Keratinocyte (primary cell): ENCODE data around the gene TMEM235. TPM values are rescaled to one million over a fixed set of nuclear protein-coding genes. Genes with fewer than 3 reads are reported as not detected.

Source experiments
- DNase-seq: peaks from one replicate; pipeline ENCODE4 v3.0.0-alpha.2; 2011; ENCODE audit warnings: low read depth, missing footprints, low spot score
- FAIRE-seq: peaks from 2 replicates; lab custom pipeline; 2011; peaks lifted over from hg19 to GRCh38; lab: Jason Lieb, UNC
- H2AFZ ChIP-seq: 2 replicates; pipeline ENCODE4 v1.6.0; 2012; ENCODE audit warnings: low read length, control low read depth, inconsistent platforms; ENCODE audit not compliant: control insufficient read depth
- H3K27ac ChIP-seq: 2 replicates; pipeline ENCODE4 v1.5.1; 2011; ENCODE audit warnings: low read length; ENCODE audit not compliant: control insufficient read depth, insufficient read depth
- H3K27me3 ChIP-seq: 3 replicates; pipeline ENCODE4 v1.6.0; 2011; ENCODE audit warnings: low read length; ENCODE audit not compliant: control insufficient read depth, insufficient read depth; ENCODE audit errors: extremely low read depth
- H3K36me3 ChIP-seq, 2 experiments: 2 replicates in 1 of 2; 3 replicates in 1 of 2; pipeline ENCODE4 v1.5.1; 2011; ENCODE audit warnings: low read length in 2 of 2, mild to moderate bottlenecking in 1 of 2; ENCODE audit not compliant: control insufficient read depth in 2 of 2, insufficient read depth in 2 of 2; ENCODE audit errors: extremely low read depth in 1 of 2
- H3K4me1 ChIP-seq: 3 replicates; pipeline ENCODE4 v1.5.1; 2011; ENCODE audit warnings: low read length; ENCODE audit not compliant: control insufficient read depth, insufficient read depth; ENCODE audit errors: extremely low read depth
- H3K4me2 ChIP-seq: 3 replicates; pipeline ENCODE4 v1.6.0; 2011; ENCODE audit warnings: low read depth, low read length; ENCODE audit not compliant: control insufficient read depth, insufficient read depth; ENCODE audit errors: extremely low read depth
- H3K4me3 ChIP-seq, 3 experiments: fragments of 200-600 bp in 1 of 3; sonication (generic) in 1 of 3; 2 replicates in 2 of 3; 3 replicates in 1 of 3; pipeline ENCODE4 v1.5.1; 2011 to 2016; ENCODE audit warnings: low read length in 3 of 3, mild to moderate bottlenecking in 3 of 3, control low read depth in 2 of 3, inconsistent platforms in 1 of 3, low read depth in 1 of 3, mixed read lengths in 1 of 3, mixed run types in 1 of 3, moderate library complexity in 1 of 3; ENCODE audit not compliant: control insufficient read depth in 2 of 3, insufficient read depth in 2 of 3; ENCODE audit errors: extremely low read depth in 1 of 3
- H3K79me2 ChIP-seq: 2 replicates; pipeline ENCODE4 v1.6.0; 2012; ENCODE audit warnings: low read length; ENCODE audit not compliant: control insufficient read depth, insufficient read depth
- H3K9ac ChIP-seq: 3 replicates; pipeline ENCODE4 v1.6.0; 2011; ENCODE audit warnings: low read length; ENCODE audit not compliant: control insufficient read depth, insufficient read depth; ENCODE audit errors: extremely low read depth
- H3K9me1 ChIP-seq: 3 replicates; pipeline ENCODE4 v1.6.0; 2011; ENCODE audit warnings: low read length; ENCODE audit not compliant: control insufficient read depth, insufficient read depth; ENCODE audit errors: extremely low read depth
- H3K9me3 ChIP-seq: 2 replicates; pipeline ENCODE4 v1.5.1; 2012; ENCODE audit warnings: low read depth, low read length; ENCODE audit not compliant: control insufficient read depth
- H4K20me1 ChIP-seq: 3 replicates; pipeline ENCODE4 v1.6.0; 2011; ENCODE audit warnings: low read length; ENCODE audit not compliant: control insufficient read depth, insufficient read depth; ENCODE audit errors: extremely low read depth
- CTCF ChIP-seq, 3 experiments: IDR thresholded peaks in 1 of 3; conservative IDR thresholded peaks in 1 of 3; optimal IDR thresholded peaks in 1 of 3; 2 replicates in 2 of 3; 3 replicates in 1 of 3; pipeline versions ENCODE3 to v1.5.1; 2011; ENCODE audit warnings: low read length in 3 of 3, mild to moderate bottlenecking in 3 of 3, moderate library complexity in 2 of 3, control low read depth in 1 of 3, inconsistent platforms in 1 of 3; ENCODE audit not compliant: insufficient read depth in 2 of 3; ENCODE audit errors: extremely low read depth in 1 of 3
- EZH2 ChIP-seq: IDR thresholded peaks from one replicate; pipeline ENCODE4 v1.6.1; 2012; ENCODE audit warnings: inconsistent platforms, mild to moderate bottlenecking, low read length, moderate library complexity
- dilution Hi-C: fragments of 300-500 bp; cut with MboI; formaldehyde crosslinking; loops from one replicate; pipeline ENCODE4 v1.7.0; 2020; ENCODE audit warnings: low sequenced_read_pairs; ENCODE audit not compliant: extremely low pct_ligation_motif_present
- polyA plus RNA-seq, 5 experiments: library from polyadenylated mRNA; depleted of rRNA in 3 of 5; stranded (reverse) in 3 of 5; stranded (forward) in 1 of 5; unstranded in 1 of 5; fragments of >200 nt; gene quantifications; 1 replicate in 1 of 5; 2 replicates in 3 of 5; 3 replicates in 1 of 5; pipeline versions ENCODE4 v1.2.1 to v1.2.3, GENCODE V29; 2011 to 2012; ENCODE audit warnings: missing spikeins in 2 of 5, low read depth in 1 of 5, low replicate concordance in 1 of 5

The TMEM235 gene
- polyA plus RNA-seq, 1 donor (not counting 4 experiments of a cell fraction or from before 2014, with no cell fraction given) = not detected

- Histone ChIP-seq H3K4me1 (peaks cover 13% of the 10 kb centered on the region), H3K36me3 (no peaks in the 10 kb centered on the region), H3K4me3 (no peak overlapping the region), H2AFZ (no peak overlapping the region), H3K4me2 (no peak overlapping the region), H3K79me2 (no peaks in the 10 kb centered on the region), H3K27ac (no peak overlapping the region), H4K20me1 (no peaks in the 10 kb centered on the region), H3K9ac (no peak overlapping the region), H3K9me1 (no peaks in the 10 kb centered on the region), H3K27me3 (peaks cover 26% of the 10 kb centered on the region), H3K9me3 (no peaks in the 10 kb centered on the region)
- FAIRE-seq (no peak), DNase-seq (no peak)
- dilution Hi-C loops = no loop called here
- TF ChIP-seq EZH2 (no peak), CTCF (optimal IDR thresholded peaks at IDR 0.05 in 1 of 3, IDR thresholded peaks at IDR 0.05 in 1 of 3, conservative IDR thresholded peaks at IDR 0.05 in 1 of 3; ENCODE audit: extremely low read depth in 1 of 3, insufficient read depth in 2 of 3, low read length in 3 of 3) (no peak)
Observed at GRCh38 chr17:78273813-78274212, 42.4 kb downstream of the TMEM235 start.

GRCh38 chr17:78275355-78275754 lies 43.9 kb downstream of the TMEM235 start:
- peaks cover 10% of the 10 kb centered on the region for H3K27me3 ChIP-seq
- dilution Hi-C loops = no loop called here
- no peaks in the 10 kb centered on the region for H4K20me1 ChIP-seq
- H3K79me2 ChIP-seq = no peaks in the 10 kb centered on the region
- H3K4me2 ChIP-seq = no peak overlapping the region
- H3K4me1 ChIP-seq = peaks cover 13% of the 10 kb centered on the region
- TF ChIP-seq EZH2 (no peak), CTCF (optimal IDR thresholded peaks at IDR 0.05 in 1 of 3, IDR thresholded peaks at IDR 0.05 in 1 of 3, conservative IDR thresholded peaks at IDR 0.05 in 1 of 3; ENCODE audit: extremely low read depth in 1 of 3, insufficient read depth in 2 of 3, low read length in 3 of 3) (no peak)
- H3K36me3 ChIP-seq = no peaks in the 10 kb centered on the region
- no peak overlapping the region for H3K4me3 ChIP-seq
- no peak overlapping the region for H3K27ac ChIP-seq
- no peaks in the 10 kb centered on the region for H3K9me3 ChIP-seq
- FAIRE-seq (no peak), DNase-seq (no peak)
- no peak overlapping the region for H3K9ac ChIP-seq
- H3K9me1 ChIP-seq = no peaks in the 10 kb centered on the region
- H2AFZ ChIP-seq = no peak overlapping the region
